ENCODE data around the gene CIT. TPM values are rescaled to one million over a fixed set of nuclear protein-coding genes. Genes with fewer than 3 reads are reported as not detected.
A peak's percentile ranks its signal among the peaks of the same experiment; 100 is the strongest.

CIT gene
- total and polyA plus RNA-seq, 10 of the 15 experiments (the other 5 are each of a cell fraction or from before 2014, with no cell fraction given), result 1.0 to 38.2 (median 14.9) TPM

DNA sequence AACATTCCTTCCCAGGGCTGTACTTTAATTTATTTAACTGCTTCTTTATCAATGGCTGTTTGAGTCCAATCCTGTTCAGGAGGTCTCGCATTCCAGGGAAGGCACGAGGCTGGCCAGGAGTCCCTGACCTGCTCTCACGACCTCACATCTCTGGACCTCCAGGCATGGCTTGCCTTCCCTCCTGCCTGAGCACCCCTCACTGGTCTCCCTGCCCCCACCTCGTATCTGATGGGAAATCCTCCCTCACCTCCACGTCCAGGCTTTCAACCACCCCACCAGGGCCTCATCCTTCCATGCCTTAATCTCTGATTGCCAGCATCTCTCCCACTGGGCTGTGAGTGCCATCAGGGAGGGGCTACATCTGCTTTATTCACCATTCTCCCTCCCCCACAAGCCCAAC, 180.2 kb downstream of the CIT start:
- intact Hi-C loops (cut with micrococcal nuclease; ENCODE audit: unreplicated experiment), result loop anchor here (10.0 kb wide), 1 partner anchor 208 kb away; no protein-coding TSS in a partner anchor
- BruUV-seq (replicated peaks), result no TSS peak

DNA sequence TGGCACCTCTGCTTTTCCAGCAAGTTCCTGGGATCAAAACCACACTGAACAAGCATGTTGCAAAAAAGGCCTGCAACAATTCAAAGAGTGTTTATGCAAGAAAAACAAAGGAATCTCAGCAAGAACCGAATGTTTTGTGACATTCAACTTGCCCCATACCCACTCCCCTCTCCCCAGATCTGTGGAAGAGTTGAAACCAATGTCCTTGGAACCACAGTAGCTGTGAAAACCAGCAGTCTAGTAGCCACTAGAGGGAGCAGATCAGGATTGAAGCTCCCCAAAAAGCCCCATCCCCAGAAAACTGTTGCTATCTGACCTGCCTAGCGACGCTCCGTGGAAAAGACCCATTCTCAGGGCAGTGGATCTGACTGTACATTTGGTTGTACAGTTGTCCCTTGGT, 182.1 kb downstream of the CIT start:
- 80% methylated on average over 4 of the region's 4 CpGs for WGBS (ENCODE audit: insufficient coverage, insufficient replicate concordance, low lambda C conversion rate, missing lambda C conversion rate)
- ChIA-PET POLR2A (no interaction called here), CTCF (interaction anchor here (1.0 to 1.6 kb wide), 9 partner anchors 9 to 207 kb away, joined by 3 to 11 read pairs (median 3); partner anchors contain the start of gene PRKAB1), SMC1A (ENCODE audit: uncharacterized antibody, unreplicated experiment) (interaction anchor here (1.3 to 2.2 kb wide), 2 partner anchors 13 to 44 kb away, joined by 4 to 10 read pairs; no protein-coding TSS in a partner anchor), RAD21 (ENCODE audit: unreplicated experiment) (no interaction called here)
- in situ Hi-C loops (cut with MboI), result no loop called here
- FAIRE-seq, result no peak
- no TSS peak for BruUV-seq (replicated peaks)
- H3K4me3 ChIP-seq, result no peak overlapping the region
- H3K9ac ChIP-seq (ENCODE audit: control insufficient read depth, insufficient read depth, low read length), result no peak overlapping the region
- DNase-seq (ENCODE audit: low read depth, low spot score), result no peak
- no peak for ATAC-seq
- no peaks in the 10 kb centered on the region for H3K27me3 ChIP-seq (replicated peaks in 1 of 2; ENCODE audit: control insufficient read depth in 2 of 2, insufficient read depth in 2 of 2, low read length in 1 of 2)
- peaks cover 8 to 9% of the 10 kb centered on the region in 2 experiments; a peak in 3 of 4 replicates for H3K36me3 ChIP-seq (ENCODE audit: control insufficient read depth in 2 of 2, insufficient read depth in 2 of 2, low read length in 1 of 2)
- H3K4me1 ChIP-seq (ENCODE audit: control insufficient read depth, insufficient read depth, low read length), result no peaks in the 10 kb centered on the region
- H4K20me1 ChIP-seq (ENCODE audit: control insufficient read depth, insufficient read depth), result no peaks in the 10 kb centered on the region
- no peaks in the 10 kb centered on the region for H3K79me2 ChIP-seq (ENCODE audit: control insufficient read depth, insufficient read depth, low read length)
- intact Hi-C loops (cut with micrococcal nuclease; ENCODE audit: unreplicated experiment), result loop anchor here (10.0 kb wide), 1 partner anchor 210 kb away; no protein-coding TSS in a partner anchor
- TF ChIP-seq CTCF (IDR thresholded peaks at IDR 0.05 in 2 of 3, conservative IDR thresholded peaks at IDR 0.05 in 1 of 3; ENCODE audit: control insufficient read depth in 2 of 3, extremely low read depth in 1 of 3, insufficient read depth in 1 of 3, low read depth in 3 of 3, low read length in 3 of 3) (peak; percentile 34 to 50 (median 44); a peak in 5 of 6 replicates), SMC3 (IDR thresholded peaks at IDR 0.05; ENCODE audit: borderline replicate concordance, low read length) (peak; percentile 19; the same call in 1 of the 2 replicates)
- TF ChIP-seq, protein P1, sequence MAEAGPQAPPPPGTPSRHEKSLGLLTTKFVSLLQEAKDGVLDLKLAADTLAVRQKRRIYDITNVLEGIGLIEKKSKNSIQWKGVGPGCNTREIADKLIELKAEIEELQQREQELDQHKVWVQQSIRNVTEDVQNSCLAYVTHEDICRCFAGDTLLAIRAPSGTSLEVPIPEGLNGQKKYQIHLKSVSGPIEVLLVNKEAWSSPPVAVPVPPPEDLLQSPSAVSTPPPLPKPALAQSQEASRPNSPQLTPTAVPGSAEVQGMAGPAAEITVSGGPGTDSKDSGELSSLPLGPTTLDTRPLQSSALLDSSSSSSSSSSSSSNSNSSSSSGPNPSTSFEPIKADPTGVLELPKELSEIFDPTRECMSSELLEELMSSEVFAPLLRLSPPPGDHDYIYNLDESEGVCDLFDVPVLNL (IDR thresholded peaks at IDR 0.05; ENCODE audit: low read depth, low read length), result no peak
- no peak overlapping the region for H3K27ac ChIP-seq (ENCODE audit: control insufficient read depth, insufficient read depth)
- H3K9me3 ChIP-seq (replicated peaks; ENCODE audit: control insufficient read depth, insufficient read depth, low read length), result no peaks in the 10 kb centered on the region
- no peak overlapping the region for H3K4me2 ChIP-seq (ENCODE audit: control insufficient read depth, insufficient read depth)
- no peak overlapping the region for H2AFZ ChIP-seq (ENCODE audit: control insufficient read depth, low read depth, low read length)

More for the DNA sequence above, 180.2 kb downstream of the CIT start:
- Histone ChIP-seq H3K27me3 (replicated peaks in 1 of 2; ENCODE audit: control insufficient read depth in 2 of 2, insufficient read depth in 2 of 2, low read length in 1 of 2) (no peaks in the 10 kb centered on the region), H2AFZ (ENCODE audit: control insufficient read depth, low read depth, low read length) (no peak overlapping the region), H3K4me3 (no peak overlapping the region), H3K4me1 (ENCODE audit: control insufficient read depth, insufficient read depth, low read length) (no peaks in the 10 kb centered on the region), H3K36me3 (ENCODE audit: control insufficient read depth in 2 of 2, insufficient read depth in 2 of 2, low read length in 1 of 2) (peaks cover 6 to 14% of the 10 kb centered on the region in 2 experiments), H3K79me2 (ENCODE audit: control insufficient read depth, insufficient read depth, low read length) (no peaks in the 10 kb centered on the region), H3K9ac (ENCODE audit: control insufficient read depth, insufficient read depth, low read length) (no peak overlapping the region), H3K27ac (ENCODE audit: control insufficient read depth, insufficient read depth) (no peak overlapping the region), H3K9me3 (replicated peaks; ENCODE audit: control insufficient read depth, insufficient read depth, low read length) (no peaks in the 10 kb centered on the region), H3K4me2 (ENCODE audit: control insufficient read depth, insufficient read depth) (no peak overlapping the region), H4K20me1 (ENCODE audit: control insufficient read depth, insufficient read depth) (no peaks in the 10 kb centered on the region)
- DNase-seq (ENCODE audit: low read depth, low spot score) (no peak), ATAC-seq (no peak), FAIRE-seq (no peak)
- WGBS (ENCODE audit: insufficient coverage, insufficient replicate concordance, low lambda C conversion rate, missing lambda C conversion rate), result 97% methylated on average over 5 of the region's 5 CpGs
- ChIA-PET CTCF (no interaction called here), SMC1A (ENCODE audit: uncharacterized antibody, unreplicated experiment) (no interaction called here), POLR2A (no interaction called here), RAD21 (ENCODE audit: unreplicated experiment) (no interaction called here)
- in situ Hi-C loops (cut with MboI), result no loop called here
- no peak for TF ChIP-seq NFYA (IDR thresholded peaks at IDR 0.05; ENCODE audit: borderline replicate concordance, low read depth, low read length)
